Activated T-cell treated with anti-CD3 and anti-CD28 coated beads, Interleukin-2, amount 50 U/mL, for 72 hours (primary cell): ENCODE measurements around the gene FAAH. TPM values are rescaled to one million over a fixed set of nuclear protein-coding genes. Genes with fewer than 3 reads are reported as not detected.

Source experiments
- ATAC-seq, 2 donors: fragments of 150-1000 bp; cut with Tn5 transposase; replicated peaks in 1 of 2; 2 replicates each; pipeline ENCODE4 v1.10.0; 2021; ENCODE audit warnings: moderate library complexity in 2 of 2, mild to moderate bottlenecking in 1 of 2
- DNase-seq, 2 donors: peaks; one replicate each; pipeline ENCODE4 v3.0.0; 2021 to 2022; ENCODE audit warnings: mixed read lengths in 1 of 2
- H3K27ac Mint-ChIP-seq: one replicate; pipeline ENCODE4 v1.8.0; 2022; ENCODE audit warnings: mild to moderate bottlenecking, moderate library complexity, mixed read lengths
- H3K27me3 Mint-ChIP-seq: one replicate; pipeline ENCODE4 v1.8.0; 2022; ENCODE audit warnings: low read depth, mixed read lengths
- H3K36me3 Mint-ChIP-seq, 2 donors: one replicate each; pipeline ENCODE4 v1.8.0; 2022; ENCODE audit warnings: mixed read lengths in 2 of 2, mild to moderate bottlenecking in 1 of 2; ENCODE audit not compliant: insufficient read depth in 2 of 2
- H3K4me1 Mint-ChIP-seq: one replicate; pipeline ENCODE4 v1.8.0; 2022; ENCODE audit warnings: low read depth, mixed read lengths
- H3K4me3 Mint-ChIP-seq, 2 donors: one replicate each; pipeline ENCODE4 v1.8.0; 2022; ENCODE audit warnings: mild to moderate bottlenecking in 2 of 2, mixed read lengths in 2 of 2, moderate library complexity in 2 of 2
- H3K9me3 Mint-ChIP-seq, 2 donors: one replicate each; pipeline ENCODE4 v1.8.0; 2022; ENCODE audit warnings: mixed read lengths in 2 of 2
- total RNA-seq, 2 donors: library from RNA; stranded (reverse); gene quantifications; one replicate each; pipeline ENCODE4 v1.2.3, GENCODE V29; 2022

FAAH gene
- total RNA-seq, 2 donors from 2014 or later, result 5.1 to 8.8 TPM

- ATAC-seq (no peak), DNase-seq (no peak)
- no peak overlapping the region for H3K4me3 Mint-ChIP-seq
- H3K4me1 Mint-ChIP-seq, result peaks cover 7% of the 10 kb centered on the region
- no peaks in the 10 kb centered on the region for H3K36me3 Mint-ChIP-seq
- H3K9me3 Mint-ChIP-seq, result no peaks in the 10 kb centered on the region
- peaks cover 63% of the 10 kb centered on the region for H3K27me3 Mint-ChIP-seq
- no peak overlapping the region for H3K27ac Mint-ChIP-seq
Measured at GRCh38 chr1:46451948-46452930, 58.1 kb downstream of the FAAH start.

- DNase-seq (no peak), ATAC-seq (no peak)
- Mint-ChIP-seq H3K27ac (no peak overlapping the region), H3K4me3 (no peak overlapping the region), H3K27me3 (peaks cover 56% of the 10 kb centered on the region), H3K36me3 (no peaks in the 10 kb centered on the region), H3K9me3 (no peaks in the 10 kb centered on the region), H3K4me1 (peaks cover 7% of the 10 kb centered on the region)
Measured at GRCh38 chr1:46452931-46453325, 58.8 kb downstream of the FAAH start.

GRCh38 chr1:46453449-46453848 is 59.3 kb downstream of the FAAH start:
- Mint-ChIP-seq H3K27ac (no peak overlapping the region), H3K27me3 (peaks cover 52% of the 10 kb centered on the region), H3K4me1 (peaks cover 5% of the 10 kb centered on the region), H3K4me3 (no peak overlapping the region), H3K9me3 (no peaks in the 10 kb centered on the region), H3K36me3 (no peaks in the 10 kb centered on the region)
- ATAC-seq (no peak), DNase-seq (no peak)

- ATAC-seq (no peak), DNase-seq (no peak)
- H3K4me1 Mint-ChIP-seq, result no peaks in the 10 kb centered on the region
- H3K36me3 Mint-ChIP-seq, result no peaks in the 10 kb centered on the region
- H3K27ac Mint-ChIP-seq, result no peak overlapping the region
- H3K9me3 Mint-ChIP-seq, result no peaks in the 10 kb centered on the region
- no peak overlapping the region for H3K4me3 Mint-ChIP-seq
- peaks cover 54% of the 10 kb centered on the region for H3K27me3 Mint-ChIP-seq
Measured at GRCh38 chr1:46455951-46456350, 61.8 kb downstream of the FAAH start.

- ATAC-seq, result no peak
- DNase-seq, result no peak
- H3K27me3 Mint-ChIP-seq, result peaks cover 50% of the 10 kb centered on the region
- no peaks in the 10 kb centered on the region for H3K36me3 Mint-ChIP-seq
- H3K9me3 Mint-ChIP-seq, result no peaks in the 10 kb centered on the region
- no peak overlapping the region for H3K27ac Mint-ChIP-seq
- H3K4me3 Mint-ChIP-seq, result no peak overlapping the region
- H3K4me1 Mint-ChIP-seq, result no peaks in the 10 kb centered on the region
Measured at GRCh38 chr1:46456411-46456963, 62.4 kb downstream of the FAAH start.

GRCh38 chr1:46457178-46457577 is 63.1 kb downstream of the FAAH start:
- H3K9me3 Mint-ChIP-seq, result no peaks in the 10 kb centered on the region
- H3K27ac Mint-ChIP-seq, result no peak overlapping the region
- peaks cover 47% of the 10 kb centered on the region for H3K27me3 Mint-ChIP-seq
- ATAC-seq, result no peak
- H3K4me1 Mint-ChIP-seq, result no peaks in the 10 kb centered on the region
- no peak overlapping the region for H3K4me3 Mint-ChIP-seq
- no peak for DNase-seq
- no peaks in the 10 kb centered on the region for H3K36me3 Mint-ChIP-seq

GRCh38 chr1:46458190-46458589 is 64.1 kb downstream of the FAAH start:
- H3K9me3 Mint-ChIP-seq, result no peaks in the 10 kb centered on the region
- H3K4me1 Mint-ChIP-seq, result no peaks in the 10 kb centered on the region
- H3K27ac Mint-ChIP-seq, result no peak overlapping the region
- DNase-seq (no peak), ATAC-seq (no peak)
- H3K4me3 Mint-ChIP-seq, result no peak overlapping the region
- H3K36me3 Mint-ChIP-seq, result no peaks in the 10 kb centered on the region
- H3K27me3 Mint-ChIP-seq, result peaks cover 42% of the 10 kb centered on the region

GRCh38 chr1:46458846-46459245 is 64.7 kb downstream of the FAAH start:
- H3K27ac Mint-ChIP-seq, result no peak overlapping the region
- peaks cover 43% of the 10 kb centered on the region for H3K27me3 Mint-ChIP-seq
- H3K36me3 Mint-ChIP-seq, result no peaks in the 10 kb centered on the region
- DNase-seq, result no peak
- ATAC-seq, result no peak
- H3K4me1 Mint-ChIP-seq, result no peaks in the 10 kb centered on the region
- H3K4me3 Mint-ChIP-seq, result no peak overlapping the region
- no peaks in the 10 kb centered on the region for H3K9me3 Mint-ChIP-seq

- Mint-ChIP-seq H3K36me3 (no peaks in the 10 kb centered on the region), H3K9me3 (no peaks in the 10 kb centered on the region), H3K4me3 (no peak overlapping the region), H3K27me3 (peaks cover 45% of the 10 kb centered on the region), H3K4me1 (no peaks in the 10 kb centered on the region), H3K27ac (no peak overlapping the region)
- no peak for ATAC-seq
- DNase-seq, result no peak
Measured at GRCh38 chr1:46459315-46459714, 65.2 kb downstream of the FAAH start.

- H3K9me3 Mint-ChIP-seq, result no peaks in the 10 kb centered on the region
- H3K4me3 Mint-ChIP-seq, result no peak overlapping the region
- no peak for ATAC-seq
- H3K27me3 Mint-ChIP-seq, result peaks cover 55% of the 10 kb centered on the region
- no peak overlapping the region for H3K27ac Mint-ChIP-seq
- peaks cover 5% of the 10 kb centered on the region for H3K4me1 Mint-ChIP-seq
- DNase-seq, result no peak
- no peaks in the 10 kb centered on the region for H3K36me3 Mint-ChIP-seq
Measured at GRCh38 chr1:46461017-46461808, 67.1 kb downstream of the FAAH start.

- Mint-ChIP-seq H3K36me3 (no peaks in the 10 kb centered on the region), H3K9me3 (no peaks in the 10 kb centered on the region), H3K4me3 (no peak overlapping the region), H3K4me1 (peaks cover 8% of the 10 kb centered on the region), H3K27ac (no peak overlapping the region), H3K27me3 (peaks cover 59% of the 10 kb centered on the region)
- ATAC-seq, result no peak
- no peak for DNase-seq
Measured at GRCh38 chr1:46461809-46462448, 67.8 kb downstream of the FAAH start.
